Embryonic facial prominence (tissue), 1 donor: ENCODE measurements around the gene ERGIC1.

ENCODE experiments used
- DNase-seq: peaks from one replicate; pipeline ENCODE4 v3.0.0-alpha.2; 2016; ENCODE audit errors: extremely low spot score

ERGIC1 gene

GRCh38 chr5:172866378-172866777, 32.3 kb downstream of the ERGIC1 start:
- DNase-seq, result no peak

- no peak for DNase-seq
These were observed 33.0 kb downstream of the ERGIC1 start for GRCh38 chr5:172866802-172867748.

- DNase-seq, result no peak
These were observed 33.8 kb downstream of the ERGIC1 start for GRCh38 chr5:172867761-172868435.

GRCh38 chr5:172868436-172868923, 34.4 kb downstream of the ERGIC1 start:
- DNase-seq, result no peak

GRCh38 chr5:172868924-172869591, 35.0 kb downstream of the ERGIC1 start:
- DNase-seq, result no peak

GRCh38 chr5:172869691-172870090, 35.6 kb downstream of the ERGIC1 start:
- DNase-seq, result no peak

- DNase-seq, result peak; percentile 32
These were observed 36.3 kb downstream of the ERGIC1 start for GRCh38 chr5:172870291-172870714.

- DNase-seq, result no peak
These were observed 36.8 kb downstream of the ERGIC1 start for GRCh38 chr5:172870715-172871461.

- DNase-seq, result no peak
These were observed 37.5 kb downstream of the ERGIC1 start for GRCh38 chr5:172871536-172871935.

- DNase-seq, result no peak
These were observed 37.9 kb downstream of the ERGIC1 start for GRCh38 chr5:172871982-172872381.

GRCh38 chr5:172872997-172873491, 39.0 kb downstream of the ERGIC1 start:
- peak; percentile 36 for DNase-seq

- DNase-seq, result no peak
These were observed 39.5 kb downstream of the ERGIC1 start for GRCh38 chr5:172873513-172873912.

- no peak for DNase-seq
These were observed 40.8 kb downstream of the ERGIC1 start for GRCh38 chr5:172874647-172875504.

- DNase-seq, result no peak
These were observed 41.6 kb downstream of the ERGIC1 start for GRCh38 chr5:172875505-172876279.

- no peak for DNase-seq
These were observed 42.5 kb downstream of the ERGIC1 start for GRCh38 chr5:172876578-172876977.

GRCh38 chr5:172877466-172878260, 43.6 kb downstream of the ERGIC1 start:
- DNase-seq, result no peak

- DNase-seq, result no peak
These were observed 44.5 kb downstream of the ERGIC1 start for GRCh38 chr5:172878585-172878932.

GRCh38 chr5:172878933-172879752, 45.1 kb downstream of the ERGIC1 start:
- DNase-seq, result no peak
